ENCODE measurements around the gene TOX2.
A peak's percentile ranks its signal among the peaks of the same experiment; 100 is the strongest.

The TOX2 gene

DNA sequence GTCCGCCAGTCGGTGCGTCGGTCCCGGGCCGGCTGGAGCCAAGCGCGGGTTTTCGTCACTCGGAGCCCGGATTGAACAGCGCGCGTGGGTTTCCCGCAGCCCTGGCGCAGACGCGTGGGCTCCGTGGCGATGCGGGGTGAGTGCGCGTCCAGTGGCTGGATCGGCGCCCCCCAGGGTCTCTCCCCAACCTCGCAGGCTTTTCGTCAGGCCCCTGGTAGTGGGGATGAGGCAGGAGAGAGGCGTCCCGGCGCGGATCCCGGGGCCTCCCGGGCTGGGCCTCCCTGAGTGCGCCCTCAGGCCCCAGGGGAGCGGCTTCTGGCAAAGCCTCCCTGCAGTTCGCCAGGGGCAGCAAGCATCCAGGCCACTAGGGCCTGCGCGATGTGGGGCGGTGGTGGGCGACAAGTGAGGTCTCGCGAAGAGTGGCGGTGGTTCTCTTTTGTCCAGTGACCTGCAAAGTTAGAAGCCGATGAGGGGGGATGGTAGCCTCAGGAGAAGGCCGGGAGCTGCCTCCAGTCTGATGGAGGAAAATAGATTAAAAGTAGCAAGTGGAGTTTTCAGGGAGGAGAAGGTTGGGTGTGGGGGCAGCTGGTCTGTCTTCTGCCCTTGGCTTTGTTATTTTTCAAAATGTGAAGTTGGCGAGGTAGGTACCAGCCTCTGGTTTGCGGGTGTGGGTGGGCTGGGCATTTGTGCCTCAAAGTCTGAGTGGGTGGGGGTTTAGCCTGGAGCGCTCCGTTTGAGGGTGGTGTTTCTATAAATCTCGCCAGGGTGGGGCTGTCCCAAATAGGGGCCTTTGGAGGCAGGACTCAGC lies 1.6 kb downstream of the TOX2 start:
- no peak for DNase-seq (ENCODE audit: low read depth)

- no peak for DNase-seq (ENCODE audit: low read depth)
These were observed 2.3 kb downstream of the TOX2 start for GRCh38 chr20:43916881-43917371.

- no peak for DNase-seq (ENCODE audit: low read depth)
These were observed 2.7 kb downstream of the TOX2 start for GRCh38 chr20:43917380-43917779.

DNA sequence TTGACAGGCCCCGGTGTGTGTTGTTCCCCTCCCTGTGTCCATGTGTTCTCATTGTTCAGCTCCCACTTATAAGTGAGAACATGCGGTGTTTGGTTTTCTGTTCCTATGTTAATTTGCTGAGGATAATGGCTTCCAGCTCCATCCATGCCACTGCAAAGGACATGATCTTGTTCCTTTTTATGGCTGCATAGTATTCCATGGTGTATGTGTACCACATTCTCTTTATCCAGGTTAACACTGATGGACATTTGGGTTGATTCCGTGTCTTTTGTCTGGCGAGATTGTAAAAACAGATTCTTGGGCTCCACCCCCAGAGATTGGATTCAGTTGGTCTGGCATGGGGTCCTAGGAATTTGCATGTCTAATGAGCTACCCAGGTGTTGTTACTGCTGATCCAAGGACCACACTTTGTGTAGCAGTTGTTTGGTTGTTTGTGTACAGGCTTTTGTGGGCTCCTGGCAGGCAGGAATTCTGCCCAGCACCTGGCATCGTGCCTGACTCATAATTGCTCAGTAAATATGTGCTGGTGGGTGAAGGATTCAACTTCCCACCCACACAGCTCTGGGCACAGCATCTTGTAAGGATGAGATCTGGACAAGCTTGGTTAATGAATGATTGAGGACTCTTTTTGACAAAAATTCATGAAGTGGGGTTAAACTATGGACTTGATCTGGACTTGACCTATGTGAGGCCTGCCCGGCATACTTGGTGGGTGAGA lies 5.2 kb downstream of the TOX2 start:
- DNase-seq (ENCODE audit: low read depth): no peak

DNA sequence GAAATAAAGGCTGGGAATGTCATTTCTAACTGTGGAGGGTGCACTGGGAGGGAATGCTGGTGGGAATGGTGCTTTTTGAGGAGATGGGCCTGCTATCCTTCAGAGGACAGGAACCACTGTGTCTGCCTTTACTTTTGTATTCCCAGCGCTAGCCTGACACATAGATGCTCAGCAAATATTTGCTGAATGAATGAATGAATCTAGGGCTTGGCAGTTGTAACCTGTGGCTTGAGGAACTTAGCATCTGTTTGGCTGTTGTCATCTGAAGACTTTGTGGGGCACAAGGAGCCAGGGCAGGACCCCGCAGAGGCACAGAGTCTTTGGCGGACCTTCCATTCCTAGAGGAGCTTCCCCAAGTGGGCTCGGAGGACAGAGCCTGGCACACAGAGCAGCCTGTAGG lies 6.1 kb downstream of the TOX2 start:
- no peak for DNase-seq (ENCODE audit: low read depth)

GRCh38 chr20:43921227-43921780 lies 6.7 kb downstream of the TOX2 start:
- DNase-seq (ENCODE audit: low read depth): no peak

DNA sequence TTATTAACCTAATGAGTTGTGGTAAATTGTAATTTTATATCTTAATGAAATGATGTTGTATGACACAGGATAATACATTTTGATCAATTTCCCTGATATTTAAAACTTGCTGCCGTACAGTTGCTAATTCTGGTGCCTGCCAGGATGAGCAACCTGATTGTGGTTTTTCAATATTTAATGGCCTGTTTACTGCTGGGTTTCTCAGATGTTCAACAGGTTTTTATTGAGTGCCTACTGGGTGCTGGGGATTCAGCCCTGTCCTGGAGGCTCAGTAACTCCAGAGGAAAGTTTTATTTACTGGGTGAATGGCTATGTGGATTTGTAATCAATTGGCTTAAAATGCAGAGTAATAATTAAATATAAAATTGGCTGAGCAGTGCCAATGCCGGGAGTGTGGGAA lies 8.0 kb downstream of the TOX2 start:
- DNase-seq (ENCODE audit: low read depth): no peak

GRCh38 chr20:43923322-43923721 lies 8.7 kb downstream of the TOX2 start:
- no peak for DNase-seq (ENCODE audit: low read depth)

DNA sequence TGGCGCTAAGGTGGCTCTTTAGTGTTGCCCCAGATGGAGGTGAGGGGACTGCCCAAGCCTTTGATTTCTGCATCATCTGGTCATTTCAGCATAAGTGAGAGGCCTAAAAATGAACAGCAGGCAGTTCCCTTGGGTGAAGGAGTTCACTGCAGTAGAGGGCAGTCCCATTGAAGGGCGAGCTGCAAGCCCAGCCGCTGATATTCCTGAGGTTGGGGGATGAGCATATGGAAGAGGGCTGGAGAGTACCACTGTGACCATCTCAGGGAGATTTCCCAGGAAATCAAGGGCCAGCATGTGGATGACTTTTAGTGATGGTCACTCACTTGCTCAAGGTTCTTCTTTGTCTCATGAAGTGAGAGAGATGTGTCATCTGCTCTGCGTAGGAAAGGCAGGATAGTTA lies 9.3 kb downstream of the TOX2 start:
- no peak for DNase-seq (ENCODE audit: low read depth)

- peak; percentile 54 for DNase-seq (ENCODE audit: low read depth)
These were observed 10.6 kb downstream of the TOX2 start for GRCh38 chr20:43925215-43925614.

DNA sequence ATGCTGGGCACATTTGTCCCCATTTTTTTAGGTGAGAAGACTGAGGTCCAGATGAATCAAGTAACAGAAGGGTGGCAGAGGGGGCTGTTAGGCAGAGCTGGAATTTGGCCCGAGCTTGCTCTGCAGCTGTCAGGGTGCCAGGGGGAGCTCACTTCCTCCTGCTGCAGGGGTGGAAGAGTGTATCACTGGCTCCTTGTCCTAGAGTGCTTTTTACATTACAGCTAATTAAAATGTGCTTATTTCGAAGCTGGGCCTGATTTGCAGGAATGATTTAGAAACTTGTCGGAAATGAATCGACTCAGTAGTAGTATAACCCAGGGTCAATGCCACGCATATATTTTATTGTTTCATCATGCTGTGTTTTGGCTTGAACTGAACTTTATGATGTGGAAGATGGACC lies 11.1 kb downstream of the TOX2 start:
- no peak for DNase-seq (ENCODE audit: low read depth)

DNA sequence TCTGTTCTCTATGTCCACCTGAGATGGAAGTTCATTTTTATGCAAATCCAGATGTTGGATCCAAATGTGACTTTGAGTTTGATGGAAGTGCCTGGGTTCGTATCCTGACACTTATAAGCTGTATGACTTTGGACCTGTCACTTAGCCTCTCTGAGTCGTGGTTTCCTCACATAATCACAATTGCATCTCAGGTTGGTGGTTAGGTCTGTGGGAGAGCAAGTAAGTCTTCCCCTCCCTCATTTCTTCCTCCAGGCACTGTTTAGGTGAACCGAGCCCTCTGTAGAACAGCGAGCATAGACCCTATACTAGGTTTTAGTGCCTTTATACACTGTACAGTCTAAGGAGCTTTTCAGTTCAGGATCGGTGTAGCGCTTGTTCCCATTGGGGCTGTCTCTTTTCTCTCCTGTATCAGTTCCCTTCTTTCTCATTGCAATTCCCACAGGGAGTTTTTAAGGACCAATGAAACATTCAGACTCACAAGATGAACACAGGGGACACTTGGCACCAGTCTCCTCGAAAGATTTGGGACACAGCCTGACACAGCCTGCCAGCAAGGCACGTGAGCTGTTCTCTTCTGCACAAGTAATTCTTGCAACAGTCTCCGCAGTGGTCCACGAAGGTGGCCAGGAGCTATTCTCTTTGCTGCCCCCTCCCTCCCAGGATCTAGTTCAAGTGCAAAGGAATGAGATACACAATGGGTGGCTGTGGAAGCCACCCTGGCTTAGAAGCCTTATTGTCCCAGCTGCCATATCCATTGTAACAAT lies 11.8 kb downstream of the TOX2 start:
- DNase-seq (ENCODE audit: low read depth): no peak

GRCh38 chr20:43931976-43932375 lies 17.3 kb downstream of the TOX2 start:
- DNase-seq (ENCODE audit: low read depth): no peak

GRCh38 chr20:43934833-43935232 lies 20.2 kb downstream of the TOX2 start:
- no peak for DNase-seq (ENCODE audit: low read depth)

- no peak for DNase-seq (ENCODE audit: low read depth)
These were observed 21.6 kb downstream of the TOX2 start for GRCh38 chr20:43936104-43936770.

GRCh38 chr20:43936805-43937204 lies 22.2 kb downstream of the TOX2 start:
- DNase-seq (ENCODE audit: low read depth): no peak

GRCh38 chr20:43937591-43937990 lies 22.9 kb downstream of the TOX2 start:
- DNase-seq (ENCODE audit: low read depth): no peak

- DNase-seq (ENCODE audit: low read depth): no peak
These were observed 23.5 kb downstream of the TOX2 start for GRCh38 chr20:43938017-43938655.

GRCh38 chr20:43938932-43939761 lies 24.5 kb downstream of the TOX2 start:
- no peak for DNase-seq (ENCODE audit: low read depth)

DNA sequence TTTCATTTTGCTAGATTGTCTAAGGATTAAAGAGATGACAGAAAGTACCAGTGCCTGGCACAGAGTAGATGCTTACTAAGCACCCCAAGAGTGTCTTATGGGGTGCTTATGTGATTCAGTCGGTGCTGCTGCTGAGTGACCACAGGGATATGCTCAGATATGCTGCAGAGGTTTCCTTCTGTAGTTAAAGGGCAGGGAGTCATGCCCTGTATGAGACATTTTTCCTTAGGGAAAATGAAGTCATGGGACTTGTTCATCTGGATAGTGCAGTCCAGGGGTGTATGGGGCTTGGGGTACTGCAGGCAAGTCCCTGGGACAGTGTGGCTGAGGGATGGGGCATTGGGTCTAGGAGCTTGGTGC lies 25.1 kb downstream of the TOX2 start:
- DNase-seq (ENCODE audit: low read depth): no peak

Measured in activated T-cell treated with anti-CD3 and anti-CD28 coated beads for 48 hours (primary cell).